ENCODE data around the gene CETP. TPM values are rescaled to one million over a fixed set of nuclear protein-coding genes. Genes with fewer than 3 reads are reported as not detected.

Gene CETP
- total and polyA plus RNA-seq, 2 of the 8 experiments (the other 6 are each of a cell fraction or from before 2014, with no cell fraction given), result not detected

- ChIA-PET POLR2A (ENCODE audit: partially characterized antibody) (no interaction called here), CTCF (ENCODE audit: partially characterized antibody) (interaction anchor here (1.1 to 2.6 kb wide), 2 partner anchors 23 to 57 kb away, joined by 4 to 11 read pairs; no protein-coding TSS in a partner anchor)
- Histone ChIP-seq H3K56ac (replicated peaks; ENCODE audit: insufficient read length, low read depth, low read length) (no peak overlapping the region), H4K5ac (ENCODE audit: insufficient read length, low read depth, low read length) (no peak overlapping the region), H3K4me1 (replicated peaks in 1 of 4; ENCODE audit: control insufficient read depth in 3 of 4, insufficient read depth in 4 of 4, low read length in 3 of 4) (no peaks in the 10 kb centered on the region), H4K8ac (ENCODE audit: extremely low read depth, insufficient read depth, low read length) (no peak overlapping the region), H3K27ac (ENCODE audit: low read depth, low read length) (no peak overlapping the region), H2BK5ac (ENCODE audit: low read depth, low read length) (no peak overlapping the region), H4K91ac (replicated peaks; ENCODE audit: insufficient read length, low read length) (no peak overlapping the region), H3K23ac (ENCODE audit: insufficient read length) (no peak overlapping the region), H3K27me3 (replicated peaks in 1 of 4; ENCODE audit: control insufficient read depth in 3 of 4, extremely low read depth in 1 of 4, insufficient read depth in 3 of 4, low read length in 3 of 4) (no peaks in the 10 kb centered on the region), H2BK12ac (ENCODE audit: low read depth, low read length) (no peak overlapping the region), H3K79me1 (ENCODE audit: low read depth, low read length) (no peaks in the 10 kb centered on the region), H3K23me2 (ENCODE audit: low read depth, low read length) (no peaks in the 10 kb centered on the region), H3K14ac (ENCODE audit: insufficient read length) (no peak overlapping the region), H2AK5ac (ENCODE audit: low read depth, low read length) (no peak overlapping the region), H4K20me1 (replicated peaks in 1 of 2; ENCODE audit: control insufficient read depth in 1 of 2, insufficient read depth in 2 of 2, low read length in 2 of 2) (no peaks in the 10 kb centered on the region), H2BK20ac (ENCODE audit: low read length) (no peak overlapping the region), H3K18ac (ENCODE audit: extremely low read depth, low read length) (no peak overlapping the region), H2BK15ac (ENCODE audit: low read length) (no peak overlapping the region), H3K9ac (replicated peaks in 1 of 4; ENCODE audit: extremely low read depth in 1 of 4, low read depth in 3 of 4, low read length in 3 of 4) (no peak overlapping the region), H3K4ac (replicated peaks; ENCODE audit: insufficient read length, low read depth, low read length) (no peak overlapping the region), H3K4me3 (ENCODE audit: extremely low read depth in 1 of 4, insufficient read depth in 2 of 4, low read depth in 3 of 4, low read length in 4 of 4) (no peak overlapping the region), H2AFZ (ENCODE audit: low read length) (no peak overlapping the region), H3K9me3 (ENCODE audit: insufficient read depth in 2 of 2, low read depth in 1 of 2, low read length in 1 of 2) (no peaks in the 10 kb centered on the region), H3K4me2 (ENCODE audit: insufficient read depth in 1 of 2, low read depth in 2 of 2, low read length in 2 of 2) (no peak overlapping the region), H3K79me2 (ENCODE audit: control insufficient read depth in 1 of 2, insufficient read depth in 2 of 2, low read length in 2 of 2) (no peaks in the 10 kb centered on the region), H2BK120ac (replicated peaks; ENCODE audit: low read depth, low read length) (no peak overlapping the region), H3K36me3 (ENCODE audit: control insufficient read depth in 2 of 4, insufficient read depth in 4 of 4, low read length in 3 of 4) (no peaks in the 10 kb centered on the region)
- DNase-seq (ENCODE audit: low read depth in 1 of 2, low spot score in 2 of 2) (no peak), FAIRE-seq (no peak)
- 90% methylated on average over 6 of the region's 6 CpGs; no CpG with 5 or more reads in 1 of the 2 experiments for WGBS, 2 experiments (ENCODE audit: extremely low coverage in 1 of 2, insufficient coverage in 1 of 2, insufficient read length in 1 of 2, insufficient replicate concordance in 2 of 2, low coverage in 1 of 2, low lambda C conversion rate in 2 of 2, missing lambda C conversion rate in 1 of 2)
Observed at GRCh38 chr16:57021757-57022156, 60.0 kb downstream of the CETP start.
